Umbilical cord (tissue), 2 donors: ENCODE measurements around the gene KIAA1217. TPM values are rescaled to one million over a fixed set of nuclear protein-coding genes. Genes with fewer than 3 reads are reported as not detected.

ENCODE experiments used
- DNase-seq: peaks from one replicate; pipeline ENCODE4 v3.0.0-alpha.2; 2015; ENCODE audit warnings: low spot score
- total RNA-seq: library from RNA; depleted of rRNA; stranded (reverse); fragments of >200 nt; gene quantifications from one replicate; pipeline ENCODE4 v1.2.3, GENCODE V29; 2014; ENCODE audit warnings: low replicate concordance; ENCODE audit not compliant: insufficient read depth

KIAA1217 gene
- total RNA-seq, 1 donor from 2014 or later = 32.0 TPM

DNA sequence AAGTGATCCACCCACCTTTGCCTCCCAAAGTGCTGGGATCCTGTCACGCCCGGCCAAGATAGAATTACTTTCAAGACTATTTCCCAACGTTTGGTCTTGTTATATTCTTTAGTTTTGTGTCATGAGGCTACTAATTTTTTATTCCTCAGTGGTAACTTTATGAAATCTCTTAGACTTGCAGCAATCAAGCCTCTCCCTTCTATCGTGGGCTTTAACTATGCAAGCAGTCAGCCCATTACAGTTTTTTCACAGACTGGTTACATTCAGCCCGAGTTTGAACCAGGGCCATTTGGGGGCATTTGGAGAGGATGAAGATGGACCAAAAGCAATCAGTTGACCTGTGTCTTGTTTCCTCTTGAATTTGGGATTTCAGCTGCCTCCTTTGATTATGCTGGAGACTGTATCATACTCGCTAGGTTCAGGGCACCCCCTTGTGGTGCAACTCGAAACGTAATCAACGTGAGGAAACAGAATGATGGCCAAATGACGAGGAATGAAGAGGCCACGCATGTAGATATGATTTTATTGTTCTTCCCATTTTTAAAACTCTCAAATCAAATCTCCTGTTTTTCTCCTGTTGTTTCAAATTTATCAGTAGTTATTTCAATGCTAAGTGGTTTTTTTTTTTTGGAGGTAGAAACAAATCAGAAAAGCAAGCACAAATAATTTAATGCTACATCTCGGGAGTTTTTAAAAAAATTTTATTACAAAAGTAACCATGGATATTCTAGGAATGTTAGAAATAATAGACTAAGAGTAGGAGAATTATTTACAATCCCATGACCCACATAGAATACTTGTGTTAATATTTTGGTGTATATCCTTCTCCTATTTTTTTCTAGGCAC, 151.6 kb downstream of the KIAA1217 start:
- DNase-seq = peak; percentile 82

DNA sequence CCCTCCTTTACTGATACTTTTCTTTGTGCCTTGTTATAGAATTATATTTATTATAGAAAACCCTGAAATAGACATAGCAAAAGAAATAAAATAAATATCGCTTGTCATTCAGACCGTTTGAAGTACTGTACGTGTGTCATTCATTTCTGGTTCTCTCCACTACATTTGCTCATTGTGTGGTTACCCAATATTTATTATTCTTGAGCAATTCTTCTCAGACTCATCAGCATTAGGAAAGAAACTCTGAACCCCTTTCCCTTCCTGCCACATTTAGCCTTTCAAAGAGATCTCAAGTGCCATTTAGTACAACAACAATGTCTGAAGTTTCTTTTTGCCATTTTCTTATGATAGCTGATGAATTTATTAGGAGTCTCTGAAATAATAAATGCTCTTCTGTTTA, 154.1 kb downstream of the KIAA1217 start:
- no peak for DNase-seq

DNA sequence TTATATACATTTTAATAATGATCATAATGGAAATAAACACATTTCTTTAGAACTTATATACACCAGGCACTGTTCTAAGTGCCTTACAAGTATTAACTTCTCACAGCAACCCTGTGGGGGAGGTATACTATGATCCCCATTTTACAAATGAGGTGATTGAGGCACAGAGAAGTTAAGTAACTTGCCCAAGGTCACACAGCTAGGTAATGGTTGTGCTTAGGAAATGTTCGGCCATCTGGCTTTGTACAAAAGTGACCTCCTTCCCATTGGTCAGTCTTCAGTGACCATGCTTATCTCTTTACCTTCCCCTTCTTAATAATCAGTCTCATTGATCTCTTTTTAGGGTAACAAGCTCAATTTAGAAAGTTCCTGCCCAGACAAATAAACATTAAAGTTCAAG, 158.8 kb downstream of the KIAA1217 start:
- no peak for DNase-seq

DNA sequence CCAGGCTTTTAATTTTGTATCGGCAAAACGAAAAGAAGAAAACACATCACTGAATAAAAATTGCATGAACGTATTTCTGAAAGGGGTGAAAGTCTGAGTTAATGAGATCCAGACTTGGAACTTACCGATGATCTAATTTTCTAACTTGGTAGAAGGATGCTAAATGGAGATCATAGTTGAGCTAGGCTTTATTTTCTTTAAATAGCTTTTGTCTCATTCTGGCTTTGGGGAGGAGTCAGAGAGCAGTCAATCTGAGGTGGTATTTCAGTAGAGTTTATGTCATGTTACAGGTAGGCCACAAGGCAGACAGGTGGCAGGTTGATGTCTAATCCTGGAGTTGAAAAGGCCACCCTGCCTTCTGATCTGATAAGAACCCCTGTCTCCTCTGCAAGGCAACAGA, 161.9 kb downstream of the KIAA1217 start:
- no peak for DNase-seq

DNA sequence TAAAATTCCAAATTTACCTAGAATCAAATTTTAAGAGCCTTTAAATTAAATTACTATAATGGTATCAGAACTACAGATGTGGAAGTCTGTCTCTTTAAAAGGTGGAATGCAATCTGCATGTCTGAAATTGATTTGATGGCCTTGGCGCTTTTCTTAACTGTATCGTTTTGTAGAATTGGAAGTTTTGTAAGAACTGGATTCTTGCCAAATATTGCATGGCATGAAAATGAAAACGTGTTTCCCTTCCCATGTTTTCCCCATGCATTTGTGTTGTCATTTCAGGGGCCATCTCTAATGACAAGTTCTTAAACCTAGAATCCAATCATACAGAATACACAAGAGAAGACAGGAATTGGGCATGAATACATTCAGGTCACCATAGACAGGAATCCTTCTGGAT, 162.5 kb downstream of the KIAA1217 start:
- DNase-seq = no peak

DNA sequence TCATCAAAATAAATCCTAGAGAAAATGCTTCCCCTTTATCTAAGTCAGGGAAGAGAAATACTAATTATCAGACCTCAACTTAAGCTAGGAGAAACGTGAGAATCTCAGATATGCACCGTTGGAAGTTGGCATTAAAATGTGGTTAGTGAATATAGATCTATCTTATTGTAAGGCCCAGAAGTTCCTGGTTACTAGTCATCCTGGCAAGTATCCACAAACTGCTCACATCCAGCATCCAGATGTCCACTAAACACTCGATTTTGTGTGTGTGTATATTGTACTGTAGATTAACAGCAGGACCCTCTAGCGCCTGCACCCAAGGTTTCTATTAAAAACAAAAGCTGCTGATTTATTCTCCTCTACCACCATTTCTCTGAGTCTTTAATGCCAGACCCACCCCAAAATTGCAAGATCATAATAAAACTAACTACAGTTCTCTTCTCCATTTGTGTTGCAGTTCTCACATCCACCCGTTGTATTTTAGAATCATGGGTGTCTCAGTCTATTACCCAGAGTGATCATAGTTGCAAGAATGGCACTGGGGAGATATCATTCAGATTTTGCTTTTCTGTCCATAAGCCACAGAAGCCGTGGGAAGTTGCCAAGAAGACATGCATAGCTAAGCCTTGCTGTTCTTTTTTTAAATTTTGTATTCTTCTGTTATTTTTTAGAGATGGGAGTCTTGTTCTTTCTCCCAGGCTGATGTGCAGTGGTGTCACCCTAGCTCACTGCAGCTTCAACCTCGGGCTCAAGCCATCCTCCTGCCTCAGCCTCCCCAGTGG, 165.4 kb downstream of the KIAA1217 start:
- peak; percentile 52 for DNase-seq

DNA sequence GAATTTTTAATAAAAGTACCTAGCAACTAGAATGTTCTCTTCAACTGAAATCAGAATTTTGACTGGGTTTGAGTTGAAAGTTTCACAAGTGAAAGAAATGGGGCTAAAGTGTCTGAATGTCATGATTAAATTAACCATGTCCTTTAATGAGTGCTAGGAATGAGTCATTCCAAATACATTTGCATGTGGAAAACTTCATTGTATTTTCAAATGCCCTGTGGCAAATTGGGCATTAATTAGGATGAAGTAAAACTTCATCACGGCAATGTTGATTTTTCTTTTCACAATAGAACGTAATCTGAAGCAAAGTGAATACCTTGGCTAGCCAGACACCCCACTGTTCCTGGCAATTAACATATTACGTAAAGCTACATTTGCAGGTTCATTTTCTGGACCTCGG, 166.6 kb downstream of the KIAA1217 start:
- no peak for DNase-seq

DNA sequence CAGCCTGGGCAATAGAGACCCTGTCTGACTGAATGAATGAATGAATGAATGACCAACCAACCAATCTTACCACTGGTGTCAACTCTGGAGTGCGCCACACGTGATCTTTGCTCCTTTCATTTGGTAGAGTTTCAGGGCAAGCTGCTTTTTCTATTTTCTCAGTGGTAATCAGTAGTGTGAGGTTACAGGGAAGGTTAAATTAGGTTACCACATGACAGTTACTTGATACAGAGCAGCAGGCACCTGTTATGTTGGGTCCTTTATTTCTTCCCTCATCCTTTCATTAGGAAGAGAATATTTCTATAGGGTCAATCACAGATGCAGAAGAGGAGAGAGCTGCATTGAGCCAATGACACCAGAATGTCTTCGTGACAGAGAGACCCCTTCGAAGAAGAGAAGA, 167.8 kb downstream of the KIAA1217 start:
- no peak for DNase-seq

DNA sequence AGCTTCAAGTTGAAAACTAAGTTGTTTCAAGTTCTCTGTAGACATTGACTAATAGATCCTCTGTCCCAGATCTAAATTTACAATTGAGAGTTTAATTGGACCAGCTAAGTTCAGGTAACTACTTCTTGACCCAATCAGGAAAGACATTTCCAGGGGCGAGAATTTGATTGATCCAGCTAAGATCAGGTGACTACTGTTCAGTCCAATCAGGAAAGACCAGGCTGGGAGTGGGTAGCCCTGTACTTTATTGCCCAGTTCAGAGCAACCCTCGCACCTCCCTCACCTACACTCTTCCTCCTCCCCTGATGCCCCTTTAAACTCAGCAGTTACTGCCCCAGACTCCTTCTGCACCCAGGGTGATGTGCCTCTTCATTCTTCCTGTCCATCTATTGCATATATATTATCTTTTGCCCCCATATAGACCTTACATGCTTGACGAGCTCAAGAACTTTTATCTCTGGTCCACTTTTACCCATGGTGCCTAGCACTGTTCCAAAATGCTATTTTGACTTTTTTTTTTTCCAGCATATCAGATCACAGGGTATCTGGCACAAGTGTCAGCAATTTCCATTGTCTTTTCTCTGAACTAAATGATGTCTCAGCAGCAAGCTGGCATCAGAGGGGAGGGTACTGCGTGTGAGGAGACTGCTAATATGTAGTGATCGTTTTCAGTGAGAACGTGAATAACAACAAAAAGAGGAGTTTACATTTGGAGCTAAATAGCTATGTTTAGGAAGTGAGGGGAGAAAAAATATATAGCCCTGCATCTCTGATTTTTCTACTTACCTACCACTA, 169.4 kb downstream of the KIAA1217 start:
- DNase-seq = no peak

DNA sequence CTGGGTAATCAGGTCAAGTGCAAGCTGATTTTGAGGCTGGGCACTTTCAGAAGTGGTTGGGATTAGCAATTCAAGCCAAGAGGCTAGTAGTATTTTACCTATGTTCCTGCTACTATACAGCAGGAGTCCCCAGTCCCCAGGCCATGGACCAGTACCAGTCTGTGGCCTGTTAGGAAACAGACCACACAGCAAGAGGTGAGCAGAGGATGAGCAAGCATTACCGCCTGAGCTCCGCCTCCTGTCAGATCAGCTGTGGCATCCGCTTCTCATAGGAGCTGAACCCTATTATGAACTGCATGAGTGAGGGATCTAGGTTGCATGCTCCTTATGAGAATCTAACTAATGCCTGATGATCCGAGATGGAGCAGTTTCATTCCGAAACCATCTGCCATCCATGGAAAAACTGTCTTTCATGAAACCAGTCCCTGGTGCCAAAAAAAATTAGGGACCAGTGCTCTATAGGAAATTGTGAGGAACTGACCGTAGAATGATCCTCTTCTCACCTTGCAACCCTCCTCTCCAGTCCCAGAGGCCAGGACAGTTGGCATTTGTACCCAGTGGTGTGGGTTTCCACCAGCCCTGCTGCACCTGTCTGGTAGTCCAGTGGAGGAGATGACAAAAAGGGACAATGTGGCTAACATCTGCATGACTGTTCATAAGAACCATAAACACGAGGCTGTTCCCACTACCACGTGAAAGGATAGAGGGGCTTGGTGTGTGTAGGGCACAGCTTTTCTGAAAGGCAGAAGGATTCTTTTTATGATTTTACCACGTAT, 172.5 kb downstream of the KIAA1217 start:
- DNase-seq = no peak

DNA sequence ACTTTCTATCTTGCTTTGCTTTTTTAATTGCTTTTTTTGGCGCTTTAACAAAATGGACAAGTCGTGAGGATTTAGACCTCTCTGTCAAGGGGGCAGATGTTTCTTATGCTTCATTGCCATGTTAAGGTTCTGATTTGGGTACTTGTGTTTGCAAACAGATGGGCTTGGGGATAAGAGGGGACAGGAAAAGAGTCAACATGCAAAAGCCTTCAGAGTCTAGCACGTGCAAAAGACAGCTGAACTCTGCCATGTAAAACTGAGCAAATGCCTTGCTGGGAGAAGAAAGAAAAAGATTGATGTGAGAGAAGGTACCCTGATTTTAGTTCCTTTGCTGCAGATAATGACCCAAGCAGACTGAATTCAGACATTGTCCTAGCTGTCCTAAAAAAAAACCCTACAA, 173.1 kb downstream of the KIAA1217 start:
- no peak for DNase-seq

DNA sequence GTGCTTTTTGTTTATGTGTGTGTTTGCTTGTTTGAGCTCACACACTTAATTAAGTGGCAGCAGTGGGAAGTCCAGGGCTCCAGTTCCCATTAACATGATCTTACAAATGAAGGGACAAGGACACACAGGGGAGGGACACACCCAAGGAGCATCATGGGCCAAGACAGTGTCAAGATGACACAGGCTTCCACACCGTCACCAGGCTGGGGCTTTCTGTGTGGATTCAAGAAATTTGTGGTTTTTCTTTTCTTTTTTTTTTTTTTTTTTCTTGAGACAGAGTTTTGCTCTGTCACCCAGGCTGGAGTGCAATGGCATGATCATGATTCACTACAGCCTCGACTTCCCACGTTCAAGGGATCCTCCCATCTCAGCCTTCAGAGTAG, 173.6 kb downstream of the KIAA1217 start:
- DNase-seq = no peak

DNA sequence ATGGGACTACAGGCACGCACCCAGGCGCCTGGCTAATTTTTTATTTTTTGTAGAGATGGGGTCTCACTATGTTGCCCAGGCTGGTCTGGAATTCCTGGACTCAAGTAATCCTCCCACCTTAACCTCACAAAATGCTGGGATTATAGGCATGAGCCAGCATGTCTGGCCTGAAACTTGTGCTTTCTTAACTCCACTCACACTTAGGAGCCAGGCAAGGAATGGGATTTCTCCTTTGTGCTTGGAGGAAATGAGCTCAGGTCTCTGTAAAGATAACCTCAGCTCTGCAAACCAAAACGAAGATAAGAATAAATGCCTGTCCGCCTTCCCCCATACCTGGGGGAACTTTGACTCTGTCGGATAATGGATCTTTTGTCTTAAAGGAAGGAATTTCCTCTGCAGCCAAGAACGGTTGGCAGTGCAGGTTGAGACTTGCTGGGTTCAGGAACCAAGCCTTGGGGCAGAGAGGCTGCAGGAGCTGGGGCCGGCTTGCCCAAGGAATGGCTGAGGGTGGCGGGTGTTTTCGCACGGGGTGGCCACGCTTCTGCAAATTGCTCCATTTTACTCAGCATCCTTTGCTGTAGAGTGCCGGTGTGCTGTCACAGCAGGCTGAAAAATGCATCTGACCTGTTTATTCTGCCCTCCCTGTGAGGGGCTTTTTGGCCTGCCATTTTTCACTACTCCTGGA, 174.2 kb downstream of the KIAA1217 start:
- DNase-seq = peak; percentile 47

DNA sequence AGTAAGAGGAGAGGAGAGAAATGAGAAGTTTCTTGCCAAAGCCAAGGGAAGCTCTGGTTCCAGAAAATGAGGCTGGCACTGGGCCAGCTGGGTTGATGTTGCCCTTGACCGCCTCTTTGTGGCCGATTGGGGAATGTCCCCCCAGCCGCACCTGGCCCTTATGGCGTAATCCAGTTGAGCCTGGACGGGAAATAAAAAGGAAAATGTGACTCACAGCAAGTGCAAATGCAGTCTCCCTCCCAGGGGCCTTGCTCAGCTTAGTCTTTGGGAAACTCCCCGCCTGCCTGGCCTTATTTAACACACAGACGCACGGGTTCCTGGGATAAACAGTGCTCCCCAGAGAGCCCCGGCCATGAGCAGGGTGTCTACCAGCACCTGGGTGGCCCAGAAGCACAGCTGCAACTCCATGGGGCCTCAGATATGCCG, 174.8 kb downstream of the KIAA1217 start:
- peak; percentile 96 for DNase-seq

DNA sequence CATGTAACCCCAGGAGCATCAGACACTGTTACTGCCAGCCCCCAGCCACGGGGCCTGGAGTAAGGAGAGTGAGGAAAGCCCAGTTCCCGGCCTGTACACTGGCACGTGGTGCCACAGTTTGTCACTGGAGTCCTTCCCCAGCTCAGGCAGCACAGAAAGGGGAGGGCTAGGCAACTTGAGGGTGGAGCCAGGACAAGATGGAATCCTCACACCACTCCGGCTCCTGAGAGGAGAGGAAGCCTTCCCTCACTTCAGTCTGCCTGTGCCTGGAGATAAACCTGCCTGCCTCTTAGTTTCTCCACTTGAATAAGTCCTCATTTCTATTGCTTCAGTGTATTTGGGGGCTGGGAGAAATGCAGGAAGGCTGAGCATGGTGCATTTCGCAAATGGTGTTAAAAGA, 176.0 kb downstream of the KIAA1217 start:
- DNase-seq = no peak

DNA sequence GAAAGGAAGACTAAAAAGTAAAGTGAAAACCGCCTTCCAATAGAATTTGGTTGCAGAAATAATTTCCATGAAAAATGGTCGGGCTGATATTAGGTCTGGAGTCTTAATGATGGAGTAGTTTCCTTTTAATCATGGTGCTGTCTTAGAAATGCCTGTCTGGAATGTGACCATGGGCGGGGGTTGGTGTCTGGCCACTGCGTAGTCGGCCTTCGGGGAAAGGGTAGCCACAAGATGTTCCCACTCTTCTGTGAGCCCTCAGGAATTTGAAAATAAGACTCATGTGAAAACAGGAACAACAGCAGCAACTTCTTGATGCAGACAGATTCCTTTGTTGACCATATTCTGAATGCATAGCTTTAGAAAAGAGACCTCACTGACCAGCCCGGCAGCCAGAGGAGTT, 176.8 kb downstream of the KIAA1217 start:
- DNase-seq = peak; percentile 60

DNA sequence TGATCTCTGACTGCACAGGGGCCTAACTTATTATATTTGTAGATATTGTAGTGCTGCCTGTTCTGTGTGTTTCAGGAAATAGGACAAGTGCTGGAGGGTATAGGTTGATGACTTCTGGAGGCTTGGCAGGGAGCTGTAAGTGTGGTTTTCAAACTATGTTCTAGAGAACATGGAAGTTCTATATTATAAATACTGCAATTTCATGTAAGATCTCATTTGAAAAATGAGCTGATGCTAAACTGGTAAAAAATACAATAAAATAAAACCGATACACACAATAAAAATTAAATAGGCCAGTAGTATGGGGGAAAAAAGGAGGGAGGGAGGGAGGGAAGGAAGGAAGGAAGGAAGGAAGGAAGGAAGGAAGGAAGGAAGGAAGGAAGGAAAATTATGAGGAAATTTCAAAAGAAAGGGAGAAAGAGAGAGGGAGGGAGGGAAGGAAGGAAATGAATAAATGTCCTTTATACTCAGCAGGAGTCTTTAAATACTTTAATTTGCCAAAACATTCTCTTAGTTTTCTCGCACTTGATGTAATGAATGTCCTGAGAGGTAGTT, 181.3 kb downstream of the KIAA1217 start:
- no peak for DNase-seq

DNA sequence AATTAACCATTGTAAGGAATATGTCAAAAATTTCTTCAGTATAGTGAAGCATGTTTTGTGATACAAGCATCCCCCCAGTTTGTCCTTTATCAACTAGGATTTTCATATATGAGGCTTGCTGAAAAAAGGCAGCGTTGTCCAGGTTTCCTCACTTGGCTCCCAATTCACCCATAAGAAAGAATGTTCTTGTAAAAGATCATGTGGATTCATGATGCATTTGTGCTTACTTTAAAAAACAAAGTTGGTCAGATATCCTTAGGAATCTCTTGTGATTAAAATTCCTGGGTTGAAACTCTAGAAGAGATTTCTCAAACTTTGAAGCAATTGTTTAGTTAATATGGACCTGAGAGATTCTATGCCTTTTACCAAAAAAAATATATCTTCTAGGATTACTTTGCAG, 181.8 kb downstream of the KIAA1217 start:
- DNase-seq = peak; percentile 72

DNA sequence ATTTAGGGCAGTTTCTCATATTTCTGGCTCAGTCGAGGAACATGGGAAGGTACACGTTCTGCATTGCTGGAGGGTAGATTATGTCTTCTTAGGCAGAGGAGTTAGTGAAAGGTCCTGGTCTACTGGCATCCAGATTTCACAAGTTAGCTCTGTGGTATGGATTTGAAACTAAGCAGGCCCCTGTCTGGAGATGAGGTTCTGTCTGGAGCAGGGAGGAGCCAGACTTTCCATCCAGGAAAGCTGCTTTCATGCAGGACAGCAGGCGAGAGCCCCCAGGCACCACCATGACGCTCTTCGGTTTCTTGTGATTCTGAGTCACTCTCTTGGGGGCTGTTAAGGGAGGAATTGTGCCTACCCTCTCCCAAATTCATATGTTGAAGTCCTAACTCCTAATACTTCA, 184.3 kb downstream of the KIAA1217 start:
- DNase-seq = peak; percentile 99

DNA sequence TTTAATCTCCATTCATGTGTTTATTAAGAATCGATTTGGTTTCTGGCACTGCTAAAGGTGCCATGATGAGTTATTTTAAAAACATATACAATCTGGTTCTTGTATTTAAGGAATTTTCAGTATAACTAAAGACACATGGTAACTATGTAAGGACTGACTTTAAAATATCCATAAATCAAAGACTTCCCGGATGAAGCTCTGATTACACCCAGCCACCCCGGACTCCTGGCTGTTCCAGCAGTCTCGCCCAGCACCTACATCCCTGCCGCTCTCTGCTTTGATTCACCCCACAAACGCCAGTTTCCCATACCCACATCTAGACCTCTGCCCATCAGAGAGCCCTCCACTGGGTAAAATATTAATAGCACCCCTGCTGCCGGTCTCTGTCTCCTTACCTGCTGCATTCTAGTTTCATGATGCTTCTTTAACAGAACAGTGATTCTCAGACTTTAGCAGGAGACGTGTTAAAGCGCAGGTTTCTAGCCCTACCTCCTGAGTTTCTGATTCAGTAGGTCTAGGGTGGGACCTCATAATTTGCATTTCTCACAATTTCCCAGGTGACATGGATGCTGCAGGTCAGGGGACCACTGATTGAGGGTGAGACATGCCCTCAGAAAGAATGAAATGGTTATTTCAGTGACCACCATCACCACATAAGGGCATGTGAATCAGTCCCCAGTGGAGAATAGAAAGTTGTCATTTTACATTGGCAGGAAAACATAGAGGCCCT, 185.7 kb downstream of the KIAA1217 start:
- peak; percentile 59 for DNase-seq
